Mucosa of gallbladder (tissue), 1 donor: ENCODE results near the gene RNF44. TPM values are rescaled to one million over a fixed set of nuclear protein-coding genes. Genes with fewer than 3 reads are reported as not detected.

Experiments used
- DNase-seq: peaks from one replicate; pipeline ENCODE4 v3.0.0-alpha.2; 2020; ENCODE audit warnings: low spot score
- total RNA-seq: library from RNA; stranded (reverse); gene quantifications from one replicate; pipeline ENCODE4 v1.2.1, GENCODE V29; 2021
- donor health status: DM: no; HTN: no; CAD: no.

The RNF44 gene
- total RNA-seq, 1 donor from 2014 or later: 74.9 TPM

DNA sequence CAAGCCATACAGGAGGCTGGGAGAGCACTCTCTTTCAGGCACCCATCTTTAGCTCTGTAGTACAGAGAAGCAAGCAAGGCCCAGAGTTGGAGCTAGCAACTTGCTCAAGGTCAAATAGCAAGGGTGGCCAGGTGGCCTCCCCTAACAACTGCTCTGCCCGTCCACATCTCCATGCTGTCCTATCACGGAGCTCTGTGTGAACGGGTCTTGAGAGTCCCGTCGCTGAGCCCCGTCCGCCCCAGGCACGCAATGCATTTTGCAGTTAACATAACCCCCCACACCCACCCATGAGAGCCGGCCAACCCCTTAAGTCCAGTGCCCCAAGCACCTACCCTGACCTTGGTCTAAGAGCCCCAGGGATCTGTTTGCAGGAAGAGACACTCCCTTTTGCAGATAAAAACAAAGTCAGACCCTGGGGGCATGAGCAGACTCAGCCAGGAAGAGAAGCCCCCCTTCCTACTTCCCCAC is 1.5 kb downstream of the RNF44 start:
- DNase-seq: no peak

DNA sequence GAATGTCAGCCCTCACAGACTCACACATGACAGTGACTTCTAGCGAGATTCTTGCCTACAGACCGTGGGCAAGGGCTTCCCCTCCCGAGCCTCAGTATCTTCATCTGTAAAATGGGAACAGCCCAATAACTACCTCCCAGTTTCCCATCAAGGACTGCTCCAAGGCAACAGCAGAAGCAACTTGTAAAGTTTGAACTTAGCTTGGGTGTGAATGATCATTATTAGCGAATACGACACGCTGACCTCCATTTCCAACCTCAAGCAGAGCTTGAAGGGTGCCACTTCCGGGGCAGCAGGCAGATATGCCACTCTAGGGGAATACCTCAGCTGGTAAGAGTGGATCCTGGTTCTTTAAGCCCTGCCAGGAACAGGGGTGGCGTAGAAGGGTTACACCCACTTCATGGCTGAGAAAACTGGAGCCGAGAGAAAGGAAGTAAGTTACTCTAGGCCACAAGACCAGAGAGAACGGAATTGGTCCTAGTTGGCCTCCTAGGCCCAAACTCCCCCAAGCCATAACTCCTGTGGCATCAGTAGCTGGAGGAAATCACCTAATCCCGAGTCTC is 2.0 kb downstream of the RNF44 start:
- no peak for DNase-seq

DNA sequence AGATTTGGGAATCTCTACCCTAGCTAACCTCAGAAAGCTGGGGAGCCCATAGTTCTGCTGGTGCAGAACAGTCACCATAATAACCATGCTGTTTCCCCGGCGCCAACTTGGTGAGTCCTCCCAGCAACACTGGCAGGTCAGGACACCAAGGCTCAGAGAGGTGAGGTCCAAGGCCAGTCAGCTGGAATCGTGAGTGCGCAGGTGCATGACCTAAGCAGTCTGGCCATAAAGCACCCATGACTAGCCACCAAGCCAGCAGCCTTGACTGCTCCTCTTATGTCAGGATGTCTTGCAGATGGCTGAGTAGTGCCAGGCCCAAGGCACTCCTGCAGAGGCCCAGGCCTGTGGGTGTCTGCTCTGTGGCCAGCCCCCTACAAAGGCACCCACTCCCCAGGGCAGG is 2.6 kb downstream of the RNF44 start:
- no peak for DNase-seq

DNA sequence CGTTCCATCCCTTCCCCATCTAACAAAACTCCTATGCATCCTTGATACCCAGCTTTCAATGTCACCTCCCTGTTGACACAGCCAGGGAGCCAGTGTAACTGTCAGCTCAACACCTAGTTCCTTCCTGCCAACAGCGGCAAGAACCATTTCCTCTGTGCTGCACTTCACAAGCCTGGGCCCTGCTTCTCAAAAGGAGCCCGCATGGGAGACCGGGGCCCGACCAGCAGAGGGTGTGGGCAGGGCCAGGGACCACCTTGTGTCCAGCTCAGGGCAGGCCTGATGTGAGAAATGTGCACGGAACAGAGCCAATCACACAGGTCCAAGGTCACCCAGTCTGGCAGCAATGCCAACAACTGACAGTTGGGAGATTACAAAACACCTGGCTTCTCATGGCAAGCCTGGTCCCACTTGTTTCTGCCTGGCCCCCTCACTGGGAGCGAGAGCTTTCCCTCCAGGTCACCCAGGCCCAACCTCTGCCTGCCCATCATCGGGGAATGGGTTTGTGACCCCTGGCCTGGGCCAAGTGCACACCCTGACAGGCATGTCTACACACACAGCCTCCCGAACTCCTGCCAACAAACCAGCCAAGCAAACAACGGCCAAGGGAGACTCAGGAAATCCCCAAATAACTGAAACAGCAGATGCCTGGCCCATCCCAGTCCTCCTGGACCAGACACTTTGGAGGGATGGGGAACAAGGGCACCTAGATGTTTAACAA is 3.1 kb downstream of the RNF44 start:
- no peak for DNase-seq

DNA sequence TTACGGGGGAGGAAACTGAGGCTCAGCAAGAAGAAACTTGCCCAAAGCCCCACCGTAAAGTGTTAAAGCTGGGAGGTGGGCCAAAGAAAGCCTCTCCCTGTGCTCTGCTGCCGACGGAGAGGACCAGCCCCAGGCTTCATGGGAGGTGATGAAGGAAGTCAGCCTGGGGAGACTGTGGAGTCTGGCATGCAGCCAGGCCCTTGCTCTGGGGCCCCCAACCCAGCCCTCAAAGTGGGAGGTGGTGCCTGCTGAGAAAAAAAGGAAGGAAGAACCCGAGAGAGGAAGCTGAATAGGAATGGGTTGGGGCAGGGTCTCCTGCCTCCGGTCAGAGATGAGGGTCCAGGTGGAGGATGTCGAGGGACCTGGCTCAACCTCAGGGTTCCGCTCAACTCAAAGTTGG is 3.8 kb downstream of the RNF44 start:
- DNase-seq: no peak

DNA sequence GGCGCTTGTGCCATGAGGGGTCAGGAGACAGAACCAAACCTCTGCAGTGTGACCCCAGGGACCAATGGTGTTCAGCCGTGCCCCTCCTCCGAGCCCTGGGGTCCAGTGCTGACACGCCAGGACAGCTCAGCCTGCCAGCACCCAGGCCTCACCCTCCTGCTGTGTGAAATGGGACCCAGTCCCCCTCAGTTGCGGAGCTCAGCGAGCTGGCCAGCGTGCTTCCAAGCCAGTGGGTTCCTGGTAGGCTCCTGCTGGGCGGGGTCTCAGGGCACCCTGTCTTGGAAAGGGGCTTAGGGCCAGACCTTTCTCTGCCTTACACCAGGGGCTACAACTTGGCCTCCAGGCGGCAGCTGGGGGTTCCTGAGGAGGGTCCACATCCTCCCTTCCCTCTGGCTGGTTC is 4.4 kb downstream of the RNF44 start:
- no peak for DNase-seq

DNA sequence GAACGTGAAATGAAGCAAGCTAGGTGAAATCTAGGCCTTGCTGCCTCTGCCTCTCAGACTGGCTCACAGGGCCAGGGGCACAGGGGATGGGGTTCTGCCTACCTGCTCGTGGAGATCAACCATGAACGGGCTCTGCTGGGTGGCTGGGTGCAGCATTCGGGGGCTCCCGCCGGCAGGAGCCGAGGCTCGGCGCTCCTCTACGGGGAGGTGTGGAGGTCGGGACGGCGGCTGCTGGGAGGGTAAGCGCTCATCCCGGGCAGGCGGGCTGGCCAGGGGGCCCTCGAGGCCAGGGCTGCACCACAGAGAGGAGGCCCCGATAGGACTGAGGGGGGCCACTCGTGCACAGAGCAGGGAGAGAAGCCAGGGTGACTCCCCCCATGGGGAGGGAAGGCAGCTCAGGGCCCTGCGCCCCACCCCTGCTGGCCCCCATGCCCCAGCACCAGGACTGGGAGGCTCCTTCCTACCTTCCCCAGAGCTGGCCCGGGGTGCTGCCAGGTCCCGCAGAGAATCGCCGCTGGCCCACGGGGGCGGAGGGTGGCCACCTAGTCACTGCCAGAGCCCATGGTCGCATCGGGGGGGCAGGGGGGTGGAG is 5.2 kb downstream of the RNF44 start:
- DNase-seq: no peak

DNA sequence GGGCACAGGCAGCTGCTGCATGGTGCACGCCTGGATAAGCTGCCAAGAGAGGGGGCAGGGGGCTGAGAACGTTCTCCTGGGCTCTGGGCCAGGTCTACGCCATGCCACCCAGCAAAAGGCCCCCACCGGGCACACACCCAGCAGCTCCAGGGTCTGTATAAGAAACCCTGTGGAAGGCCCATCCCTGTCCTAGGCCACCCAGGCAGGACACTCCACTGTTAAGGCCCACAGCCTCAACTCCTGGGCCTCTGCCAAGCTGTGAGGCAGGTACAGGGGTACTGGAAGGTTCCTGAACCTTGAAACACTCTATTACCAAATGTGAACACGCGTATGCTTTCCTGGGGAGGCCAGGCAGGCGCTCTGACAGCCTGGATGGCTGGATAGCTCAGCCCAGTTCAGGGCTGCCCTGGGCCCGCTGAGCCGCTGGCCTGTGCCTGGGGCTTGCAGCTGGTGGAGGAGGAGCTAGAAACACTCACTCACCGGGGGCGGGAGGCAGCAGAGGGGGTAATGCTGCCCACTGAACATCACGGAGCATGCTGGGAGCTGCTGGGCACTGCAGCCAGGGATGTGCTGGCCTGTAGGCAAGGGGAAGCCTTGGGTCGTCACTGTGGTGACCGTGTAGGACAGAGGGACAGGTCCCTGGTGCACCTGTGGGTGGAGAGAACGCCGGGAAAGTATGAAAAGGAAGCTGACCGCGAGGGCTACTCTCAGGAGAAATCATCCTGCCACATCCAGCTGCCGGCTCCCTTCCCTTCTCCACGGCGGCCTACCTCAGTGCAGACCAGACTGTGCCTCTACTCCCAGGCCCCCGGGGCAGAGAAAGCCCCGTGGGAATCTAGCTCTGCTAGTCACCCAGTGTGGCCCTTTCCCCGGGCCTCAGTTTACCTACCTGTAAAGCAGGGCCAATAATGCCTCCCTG is 6.0 kb downstream of the RNF44 start:
- no peak for DNase-seq

DNA sequence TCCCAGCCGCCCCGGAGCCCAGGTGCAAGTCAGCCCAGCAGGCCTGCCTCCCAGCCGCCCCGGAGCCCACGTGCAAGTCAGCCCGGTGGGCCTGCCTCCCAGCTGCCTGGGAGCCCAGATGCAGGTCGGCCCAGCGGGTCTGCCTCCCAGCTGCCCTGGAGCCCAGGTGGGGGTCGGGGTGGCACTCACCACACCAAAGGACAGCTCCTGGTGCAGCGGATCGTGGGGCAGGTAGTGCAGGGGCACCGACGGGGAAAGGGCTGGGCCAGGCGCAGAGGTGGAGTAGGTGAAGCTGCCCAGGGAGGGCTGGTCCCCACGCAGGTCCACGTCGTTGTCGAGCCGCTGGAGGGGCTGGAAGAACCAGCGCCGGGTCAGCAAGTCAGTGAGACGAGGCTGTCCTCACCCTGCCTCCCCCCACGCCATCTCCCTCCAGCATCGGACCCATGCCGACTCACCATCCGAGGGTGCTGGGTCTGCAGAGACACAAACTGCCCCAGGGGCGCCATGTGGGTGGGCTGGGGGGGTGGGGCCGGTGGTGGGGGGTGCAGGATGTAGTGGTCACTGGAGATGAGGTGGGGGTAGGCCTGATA is 6.7 kb downstream of the RNF44 start:
- no peak for DNase-seq

DNA sequence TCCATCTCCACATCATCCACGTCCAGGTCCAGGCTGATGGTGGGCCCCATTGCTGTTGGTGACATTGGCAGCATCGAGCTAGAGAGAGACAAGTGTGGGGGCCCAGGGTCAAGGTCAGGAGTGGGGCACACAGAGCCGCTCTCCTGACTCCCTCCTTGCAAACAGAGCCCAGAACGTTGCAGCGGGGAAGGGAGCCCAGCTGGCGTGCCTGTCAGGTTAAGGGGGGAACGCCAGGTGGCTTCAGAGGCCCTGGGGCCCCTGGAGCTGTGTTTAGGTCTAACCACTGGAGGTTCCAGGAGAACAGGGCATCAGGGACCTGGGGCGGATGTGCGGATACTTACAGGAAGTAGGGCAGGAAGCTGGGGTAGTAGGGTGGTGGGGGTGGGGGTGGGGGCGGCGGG is 7.5 kb downstream of the RNF44 start:
- DNase-seq: no peak

DNA sequence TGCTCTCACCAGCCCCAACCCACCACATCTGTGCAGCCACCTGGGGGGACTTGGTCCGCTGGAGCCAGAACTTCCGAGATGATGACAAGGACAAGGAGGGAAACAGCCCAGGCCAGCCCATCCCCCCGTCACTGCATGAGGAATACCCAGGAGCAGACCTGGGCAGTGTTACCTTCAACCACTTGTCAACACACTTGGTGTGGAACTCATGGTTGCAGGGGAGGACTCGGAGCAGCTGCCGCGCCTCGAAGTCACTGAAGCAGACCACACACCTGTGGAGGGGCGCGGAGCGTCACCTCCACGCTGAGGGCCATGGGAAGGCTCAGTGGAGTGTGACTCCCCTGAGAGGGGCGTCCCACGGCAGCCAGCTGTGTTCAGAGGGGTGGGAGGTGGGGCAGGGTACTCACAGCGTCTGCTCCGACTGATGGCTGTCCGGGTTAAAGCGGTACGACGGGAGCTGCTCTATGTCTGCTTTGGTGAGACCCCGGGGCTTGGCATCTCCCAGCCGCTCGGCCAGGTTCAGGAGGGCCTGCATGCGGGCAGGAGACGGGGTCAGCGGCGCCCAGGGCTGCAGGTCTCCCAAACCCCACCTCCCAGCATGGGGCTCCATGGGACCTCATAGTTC is 8.0 kb downstream of the RNF44 start:
- DNase-seq: no peak

DNA sequence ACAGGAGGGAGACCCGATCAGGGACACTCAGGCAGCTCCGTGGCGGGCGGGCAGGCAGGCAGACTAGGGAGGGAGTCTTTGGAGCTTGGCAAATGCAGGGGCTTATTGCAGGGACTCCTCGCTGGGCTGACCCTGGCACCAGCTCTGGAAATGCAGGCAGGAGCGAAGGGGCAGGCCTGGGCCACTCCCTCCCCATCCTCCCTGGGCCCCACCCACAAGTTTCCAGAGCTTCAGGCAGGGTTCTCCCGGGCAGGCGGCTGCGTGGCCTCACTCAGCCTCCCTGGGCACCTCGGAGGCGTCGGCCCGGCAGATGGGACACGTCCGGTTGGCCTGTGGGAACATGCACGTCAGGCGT is 8.5 kb downstream of the RNF44 start:
- no peak for DNase-seq

DNA sequence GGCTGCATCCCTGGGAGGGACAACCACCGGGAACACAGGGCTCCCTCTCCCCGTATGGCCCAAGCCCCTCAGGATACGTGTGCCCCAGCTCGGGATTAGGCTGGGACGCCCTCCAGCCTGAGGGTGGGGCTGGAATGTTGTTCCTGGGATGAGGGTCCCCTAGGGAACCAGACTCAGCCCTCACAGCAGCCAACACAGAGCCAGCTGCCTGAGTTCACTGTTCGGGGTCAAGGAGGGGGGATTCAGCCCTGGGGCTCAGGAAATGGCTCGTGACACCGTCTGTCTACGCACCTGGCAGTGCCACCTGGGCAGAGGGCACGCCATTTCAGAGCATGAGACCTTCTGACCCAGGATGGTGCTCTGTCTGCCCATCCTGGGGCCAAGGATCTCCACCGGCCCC is 8.9 kb downstream of the RNF44 start:
- DNase-seq: no peak

DNA sequence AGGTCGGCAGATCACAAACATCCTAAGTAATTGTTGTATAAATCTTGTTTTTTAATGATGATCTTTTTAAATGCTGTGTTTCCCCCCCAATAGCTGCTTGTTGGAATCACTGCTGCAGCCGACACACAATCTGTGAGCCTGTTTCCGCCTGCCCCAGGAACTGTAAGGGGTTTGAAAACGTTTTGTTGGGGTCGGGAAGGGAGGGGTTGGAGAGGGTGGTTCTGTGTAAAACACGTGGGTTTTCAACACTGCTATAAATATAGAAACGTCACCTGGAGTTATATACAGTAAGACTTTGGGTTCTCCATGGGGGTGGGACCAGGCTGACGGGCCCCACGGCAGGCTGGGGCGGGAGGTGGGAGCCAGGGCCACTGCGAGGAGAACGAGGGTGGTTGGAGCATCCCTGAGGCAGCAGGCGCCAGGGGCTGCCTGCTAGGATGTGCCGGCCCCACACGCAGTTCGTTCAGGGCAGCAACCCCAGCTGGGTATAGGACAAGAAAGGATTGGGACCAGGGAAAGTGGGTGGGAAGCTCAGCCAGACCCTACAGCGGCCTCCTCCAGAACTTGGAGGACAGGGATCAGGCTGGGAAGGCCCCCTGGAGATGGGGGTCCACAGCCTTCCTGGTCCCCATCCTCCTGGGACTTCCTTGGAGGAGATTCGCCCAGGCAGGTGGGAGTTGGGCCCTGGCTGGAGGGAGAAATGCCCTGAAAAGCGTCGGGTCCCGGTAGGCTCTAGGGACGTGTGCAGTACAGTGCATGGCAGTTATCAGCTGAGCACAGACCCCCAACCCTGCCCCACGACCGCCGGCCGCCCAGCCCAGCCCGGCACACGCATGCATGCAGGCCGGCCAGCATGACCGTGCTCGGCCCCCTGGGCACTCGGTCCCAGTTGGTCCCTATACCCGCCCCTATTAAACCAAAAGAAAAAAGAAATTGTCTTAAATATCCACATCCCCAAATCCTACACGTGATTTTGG is 9.7 kb downstream of the RNF44 start:
- DNase-seq: no peak

DNA sequence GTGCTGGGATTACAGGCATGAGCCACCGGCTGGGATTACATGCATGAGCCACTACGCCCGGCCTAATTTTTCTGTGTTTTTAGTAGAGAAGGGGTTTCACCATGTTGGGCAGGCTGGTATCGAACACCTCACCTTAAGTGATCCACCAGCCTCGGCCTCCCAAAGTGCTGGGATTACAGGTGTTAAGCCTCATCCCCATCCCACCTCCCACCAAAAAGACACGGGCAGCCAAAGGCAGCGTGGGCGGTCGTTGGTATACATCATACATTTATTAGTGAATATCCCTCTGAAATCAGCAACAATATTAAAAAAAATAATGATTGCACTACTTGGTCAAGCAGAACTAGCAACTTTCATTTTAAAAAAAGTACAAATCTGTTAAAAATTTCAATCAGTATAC is 10.7 kb downstream of the RNF44 start:
- DNase-seq: no peak

DNA sequence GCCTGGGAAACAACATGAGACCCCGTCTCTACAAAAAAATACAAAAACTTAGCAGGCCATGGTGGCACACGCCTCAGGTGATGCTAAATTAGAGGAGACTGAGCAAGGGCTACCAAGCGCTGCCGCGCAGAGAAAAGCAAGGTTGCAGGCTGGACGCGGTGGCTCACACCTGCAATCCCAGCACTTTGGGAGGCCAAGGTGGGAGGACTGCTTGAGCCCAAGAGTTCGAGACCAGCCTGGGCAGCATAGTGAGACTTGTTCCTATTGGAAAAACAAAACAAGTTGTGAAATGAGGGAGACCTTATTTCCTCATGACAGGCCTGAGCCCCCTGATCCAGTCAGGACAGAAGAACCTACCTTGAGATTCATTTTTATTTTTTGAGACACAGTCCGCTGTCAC is 11.5 kb downstream of the RNF44 start:
- DNase-seq: no peak

DNA sequence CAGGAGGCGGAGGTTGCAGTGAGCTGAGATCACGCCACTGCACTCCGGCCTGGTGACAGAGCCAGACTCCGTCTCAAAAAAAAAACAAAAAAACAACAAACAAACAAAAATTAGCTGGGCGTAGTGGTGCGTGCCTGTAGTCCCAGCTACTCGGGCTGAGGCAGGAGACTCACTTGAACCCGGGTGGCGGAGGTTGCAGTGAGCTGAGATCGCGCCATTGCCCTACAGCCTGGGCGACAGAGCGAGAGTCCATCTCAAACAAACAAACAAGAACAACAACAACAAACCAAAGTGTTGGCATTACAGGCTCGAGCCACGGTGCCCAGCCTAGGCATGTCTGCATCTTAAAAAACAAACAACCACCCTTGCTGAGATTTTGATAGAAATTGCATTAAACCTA is 12.2 kb downstream of the RNF44 start:
- no peak for DNase-seq

DNA sequence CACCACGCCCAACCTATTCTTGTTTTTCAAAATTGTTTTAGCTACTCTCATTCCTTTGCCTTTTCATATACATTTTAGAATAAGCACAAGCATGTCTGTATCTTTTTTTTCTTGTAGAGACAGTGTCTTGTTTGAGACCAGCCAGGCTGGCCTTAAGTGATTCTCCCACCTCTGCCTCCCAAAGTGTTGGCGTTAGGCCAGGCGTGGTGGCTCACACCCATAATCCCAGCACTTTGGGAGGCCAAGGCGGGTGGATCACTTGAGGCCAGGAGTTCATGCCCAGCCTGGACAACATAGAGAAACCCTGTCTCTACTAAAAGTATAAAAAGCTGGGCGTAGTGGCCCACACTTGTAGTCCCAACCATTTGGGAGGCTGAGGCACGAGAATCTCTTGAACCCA is 13.1 kb downstream of the RNF44 start:
- DNase-seq: no peak

DNA sequence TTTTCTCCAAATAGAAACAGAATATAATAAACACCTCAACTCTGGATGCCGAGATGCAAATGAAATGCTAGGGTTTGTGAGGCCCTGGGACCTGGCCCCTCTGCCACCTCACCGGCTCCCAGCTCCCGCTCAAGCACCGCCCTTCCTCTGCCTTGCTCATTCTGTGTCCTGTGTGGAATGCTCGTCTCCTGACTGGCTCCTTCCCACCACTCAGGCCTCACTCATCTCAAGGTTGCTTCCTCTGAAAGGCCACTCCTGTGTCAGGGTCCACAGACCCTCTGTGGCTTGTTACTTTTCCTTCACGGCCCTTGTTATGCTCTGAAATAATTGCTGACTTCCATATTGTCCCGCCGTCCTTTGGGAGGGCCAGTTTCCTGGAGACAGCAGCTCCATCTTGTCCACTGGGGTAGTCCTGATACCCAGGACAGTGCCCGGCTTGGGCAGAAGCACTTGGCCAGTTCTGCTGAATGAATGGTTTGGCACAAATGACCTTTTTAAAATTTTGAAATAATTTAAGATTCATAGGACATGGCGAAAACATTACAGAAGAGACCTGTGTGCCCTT is 15.4 kb downstream of the RNF44 start:
- no peak for DNase-seq

DNA sequence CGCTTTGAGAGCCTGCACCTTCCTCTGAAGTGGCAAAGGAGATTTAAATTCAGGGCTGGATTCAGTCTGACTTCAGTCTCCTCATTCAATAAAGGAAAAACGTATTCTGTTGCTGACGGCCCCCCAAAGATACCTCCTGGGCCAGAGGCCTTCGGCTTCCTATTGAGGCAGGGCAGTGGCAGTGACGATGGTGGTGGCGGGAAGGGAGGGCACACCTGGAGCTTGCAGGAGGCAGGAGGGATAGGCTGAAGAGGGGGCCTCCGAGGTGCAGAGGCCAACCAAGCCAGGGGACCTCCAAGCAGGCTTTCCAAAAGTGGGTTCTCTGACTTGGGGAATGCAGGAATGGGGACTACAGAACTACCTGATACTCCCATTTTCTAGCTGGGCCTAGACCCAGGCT is 15.9 kb downstream of the RNF44 start:
- no peak for DNase-seq
